Activated CD8-positive, alpha-beta memory T cell treated with anti-CD3 and anti-CD28 coated beads for 4 hours (primary cell): ENCODE data around the gene CACNA1A.

Experiments used
- DNase-seq, 2 donors: peaks; one replicate each; pipeline ENCODE4 v3.0.0-alpha.2; 2020; ENCODE audit warnings: low read depth in 2 of 2

The CACNA1A gene

GRCh38 chr19:13164343-13165161, 341.7 kb downstream of the CACNA1A start:
- DNase-seq: no peak

- no peak for DNase-seq
Observed at GRCh38 chr19:13163609-13164342, 342.5 kb downstream of the CACNA1A start.

DNA sequence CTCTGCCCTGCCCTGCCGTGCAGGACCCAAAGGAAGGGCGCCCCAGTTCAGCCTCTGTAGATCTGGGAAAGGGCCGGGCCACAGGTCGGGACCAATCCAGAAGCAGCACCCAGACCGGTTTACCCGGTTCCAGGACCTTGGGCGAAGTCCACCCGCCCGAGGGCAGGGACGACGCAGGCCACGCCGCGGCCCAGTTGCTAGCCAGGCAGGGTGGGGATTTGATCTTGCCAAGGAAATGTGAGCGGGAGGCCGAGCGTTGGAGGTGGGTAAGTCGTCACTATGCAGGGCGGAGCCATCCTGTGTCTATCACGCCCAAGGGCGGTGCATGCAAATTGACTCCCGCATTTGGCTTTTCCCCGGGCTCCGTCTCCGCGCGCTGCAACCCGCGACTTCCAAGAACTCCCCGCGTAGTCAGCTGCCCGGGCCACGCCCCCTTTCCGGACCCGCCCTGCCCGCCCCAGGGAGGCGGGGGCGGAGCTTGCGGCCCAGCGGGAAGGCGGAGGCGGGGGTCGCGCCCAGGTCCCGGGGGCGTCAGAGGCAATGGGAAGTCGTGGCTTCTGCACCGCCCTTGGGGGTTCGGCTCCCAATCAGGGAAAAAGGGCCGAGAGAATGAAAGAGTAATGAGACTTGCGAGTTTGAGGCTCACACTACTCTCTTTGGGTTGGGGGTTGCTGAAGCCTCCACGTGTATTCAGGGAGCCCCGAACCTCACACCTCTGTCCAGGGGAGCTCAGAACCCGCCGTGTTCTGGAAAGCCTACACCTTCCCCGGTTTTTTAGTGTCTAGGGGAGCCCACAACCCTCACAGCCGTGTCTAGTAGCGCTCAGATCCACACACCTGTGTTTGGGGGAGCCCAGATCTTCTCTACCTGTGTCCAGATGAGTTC, 343.3 kb downstream of the CACNA1A start:
- DNase-seq: peak; percentile 66 to 82

- no peak for DNase-seq
Observed at GRCh38 chr19:13160557-13160956, 345.7 kb downstream of the CACNA1A start.

DNA sequence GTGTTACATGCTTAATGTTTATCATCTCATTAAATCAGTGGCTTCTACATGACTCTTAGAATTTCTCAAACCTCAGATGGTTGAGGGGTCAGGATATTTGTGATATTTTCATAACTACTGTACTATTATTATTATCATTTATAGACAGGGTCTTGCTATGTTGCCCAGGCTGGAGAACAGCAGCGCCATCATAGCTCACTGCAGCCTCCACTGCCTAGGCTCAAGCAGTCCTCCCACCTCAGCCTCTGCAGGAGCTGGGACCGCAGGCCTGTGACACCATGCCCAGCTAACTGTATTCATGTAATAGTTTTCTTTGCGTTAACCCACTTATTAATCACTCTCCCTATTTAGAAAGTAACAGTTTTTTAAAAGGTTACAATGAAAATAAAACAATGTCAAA, 346.6 kb downstream of the CACNA1A start:
- no peak for DNase-seq
